Endodermal cell (in vitro differentiated cells): ENCODE results near the gene VSTM4. TPM values are rescaled to one million over a fixed set of nuclear protein-coding genes. Genes with fewer than 3 reads are reported as not detected.

ENCODE experiments used
- DNase-seq: peaks from one replicate; pipeline ENCODE4 v3.0.0-alpha.2; 2017
- H3K27ac ChIP-seq: 2 replicates; pipeline ENCODE4 v1.5.1; 2013; ENCODE audit warnings: mild to moderate bottlenecking, low read depth, low read length, moderate library complexity
- H3K27me3 ChIP-seq: 2 replicates; pipeline ENCODE4 v1.6.1; 2013; ENCODE audit warnings: mild to moderate bottlenecking, low read length, moderate library complexity; ENCODE audit not compliant: insufficient read depth, control insufficient read depth, poor library complexity, severe bottlenecking
- H3K36me3 ChIP-seq: 2 replicates; pipeline ENCODE4 v1.7.0; 2013; ENCODE audit warnings: mild to moderate bottlenecking, low read length, moderate library complexity; ENCODE audit not compliant: control insufficient read depth, insufficient read depth
- H3K4me1 ChIP-seq: one replicate; pipeline ENCODE4 v1.7.0; 2013; ENCODE audit warnings: low read length; ENCODE audit not compliant: control insufficient read depth, insufficient read depth
- H3K4me3 ChIP-seq: 2 replicates; pipeline ENCODE4 v1.5.1; 2013; ENCODE audit warnings: mild to moderate bottlenecking, low read length, moderate library complexity
- H3K9ac ChIP-seq: 2 replicates; pipeline ENCODE4 v1.6.1; 2013; ENCODE audit warnings: mild to moderate bottlenecking, low read length, moderate library complexity; ENCODE audit not compliant: poor library complexity, severe bottlenecking; ENCODE audit errors: extremely low read depth
- H3K9me3 ChIP-seq: 2 replicates; pipeline ENCODE4 v1.6.1; 2013; ENCODE audit warnings: mild to moderate bottlenecking, low read length, moderate library complexity; ENCODE audit not compliant: control insufficient read depth
- H3K27ac Mint-ChIP-seq: 2 replicates; pipeline ENCODE4 v1.8.0; 2020; ENCODE audit warnings: mixed read lengths
- H3K27me3 Mint-ChIP-seq: 2 replicates; pipeline ENCODE4 v1.8.0; 2021; ENCODE audit warnings: mild to moderate bottlenecking, mixed read lengths; ENCODE audit not compliant: insufficient read depth
- H3K36me3 Mint-ChIP-seq: 2 replicates; pipeline ENCODE4 v1.8.0; 2020; ENCODE audit warnings: low read depth, mixed read lengths
- H3K4me1 Mint-ChIP-seq: 2 replicates; pipeline ENCODE4 v1.8.0; 2020; ENCODE audit warnings: mixed read lengths
- H3K4me3 Mint-ChIP-seq: 2 replicates; pipeline ENCODE4 v1.8.0; 2020; ENCODE audit warnings: mild to moderate bottlenecking, moderate library complexity, mixed read lengths
- H3K9me3 Mint-ChIP-seq: 2 replicates; pipeline ENCODE4 v1.8.0; 2020; ENCODE audit warnings: mild to moderate bottlenecking, mixed read lengths
- CTCF ChIP-seq: fragments of 200-600 bp; sonication (generic); conservative IDR thresholded peaks from 2 replicates; pipeline ENCODE4 v1.5.0; 2021; ENCODE audit warnings: antibody characterized with exemption, mild to moderate bottlenecking
- WGBS, 2 experiments: methylation state at CpG; one replicate each; pipeline versions ENCODE4 v1.1.5 to v1.1.7; 2013; ENCODE audit warnings: missing lambda C conversion rate in 2 of 2, mixed read lengths in 1 of 2; ENCODE audit not compliant: insufficient coverage in 1 of 2, insufficient read length in 1 of 2; 5-methylcytosine and 5-hydroxymethylcytosine counted together
- total RNA-seq, 2 donors: library from RNA; stranded (reverse); fragmentation: NEBNext Ultra II Directional in 1 of 2; extraction: Animal tissue kit (Norgen Biotek cat#: 25700) in 1 of 2; gene quantifications; 2 replicates in 1 of 2; 3 replicates in 1 of 2; pipeline ENCODE4 v1.2.1, GENCODE V29; 2021

VSTM4 gene
- total RNA-seq, 2 donors from 2014 or later: 0.51 to 0.77 TPM

DNA sequence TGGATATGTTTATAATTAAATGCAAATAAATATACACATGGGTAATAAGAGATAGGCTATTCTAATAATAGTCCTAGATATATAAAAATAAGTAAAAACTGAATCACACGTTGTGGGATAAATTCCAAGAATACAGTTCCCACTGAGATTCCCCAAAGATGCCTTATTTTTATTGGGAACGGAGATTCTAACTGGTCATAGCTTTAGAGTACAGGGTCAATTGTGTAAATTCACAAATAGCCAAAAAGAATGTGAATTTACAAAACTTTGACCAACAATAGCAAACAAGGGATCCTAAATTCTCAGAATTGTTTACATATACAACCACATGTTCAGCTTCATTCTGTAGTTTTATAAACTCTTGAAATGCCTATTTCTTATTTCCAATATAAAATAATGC is 65.0 kb downstream of the VSTM4 start:
- no peak overlapping the region for H3K27ac ChIP-seq
- no peak overlapping the region for H3K4me3 ChIP-seq
- H3K9ac ChIP-seq: no peak overlapping the region
- TF ChIP-seq CTCF: no peak
- no peaks in the 10 kb centered on the region for H3K27me3 Mint-ChIP-seq
- H3K36me3 ChIP-seq: no peaks in the 10 kb centered on the region
- H3K27me3 ChIP-seq: no peaks in the 10 kb centered on the region
- no peaks in the 10 kb centered on the region for H3K9me3 ChIP-seq
- H3K27ac Mint-ChIP-seq: no peak overlapping the region
- no peaks in the 10 kb centered on the region for H3K9me3 Mint-ChIP-seq
- no peaks in the 10 kb centered on the region for H3K4me1 ChIP-seq
- no peak for DNase-seq
- no peaks in the 10 kb centered on the region for H3K36me3 Mint-ChIP-seq
- 90% methylated on average over 2 of the region's 2 CpGs; no CpG with 5 or more reads in 1 of the 2 experiments for WGBS, 2 experiments
- H3K4me3 Mint-ChIP-seq: no peak overlapping the region
- H3K4me1 Mint-ChIP-seq: peaks cover 5% of the 10 kb centered on the region

DNA sequence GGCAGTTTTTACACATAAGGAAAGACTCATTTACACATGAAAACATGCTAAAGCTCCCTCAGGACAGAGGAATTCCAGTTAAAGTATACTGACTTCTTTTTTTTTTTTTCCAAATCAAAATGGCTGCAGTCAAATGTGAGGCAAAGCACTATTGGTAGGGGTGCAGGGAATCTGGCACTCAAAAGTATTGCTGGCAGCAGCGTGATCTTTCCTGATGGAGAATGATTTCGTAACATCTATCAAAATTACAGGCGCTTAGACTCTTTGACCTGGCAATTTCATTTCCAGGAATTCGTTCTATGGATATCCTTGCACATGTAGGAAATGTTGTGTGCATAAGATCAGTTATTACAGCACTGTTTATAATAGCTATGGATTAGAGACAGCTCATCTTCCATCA is 65.7 kb downstream of the VSTM4 start:
- no peak for DNase-seq
- H3K27me3 ChIP-seq: no peaks in the 10 kb centered on the region
- Mint-ChIP-seq H3K4me3 (no peak overlapping the region), H3K36me3 (no peaks in the 10 kb centered on the region), H3K4me1 (peaks cover 5% of the 10 kb centered on the region), H3K9me3 (no peaks in the 10 kb centered on the region), H3K27ac (no peak overlapping the region), H3K27me3 (no peaks in the 10 kb centered on the region)
- 88 to 95% methylated on average over 3 to 4 of the region's 4 CpGs for WGBS, 2 experiments
- no peak overlapping the region for H3K4me3 ChIP-seq
- no peak for TF ChIP-seq CTCF
- no peak overlapping the region for H3K27ac ChIP-seq
- H3K9ac ChIP-seq: no peak overlapping the region
- no peaks in the 10 kb centered on the region for H3K4me1 ChIP-seq
- no peaks in the 10 kb centered on the region for H3K36me3 ChIP-seq
- no peaks in the 10 kb centered on the region for H3K9me3 ChIP-seq

- WGBS, 2 experiments: 91 to 92% methylated on average over 7 to 11 of the region's 11 CpGs
- DNase-seq: peak; percentile 18
- Mint-ChIP-seq H3K27ac (no peak overlapping the region), H3K27me3 (peaks cover 4% of the 10 kb centered on the region), H3K4me1 (peaks cover 5% of the 10 kb centered on the region), H3K36me3 (no peaks in the 10 kb centered on the region), H3K9me3 (no peaks in the 10 kb centered on the region), H3K4me3 (no peak overlapping the region)
- no peaks in the 10 kb centered on the region for H3K27me3 ChIP-seq
- H3K9me3 ChIP-seq: no peaks in the 10 kb centered on the region
- no peak for TF ChIP-seq CTCF
- H3K4me1 ChIP-seq: no peaks in the 10 kb centered on the region
- no peaks in the 10 kb centered on the region for H3K36me3 ChIP-seq
- H3K9ac ChIP-seq: no peak overlapping the region
- no peak overlapping the region for H3K27ac ChIP-seq
- no peak overlapping the region for H3K4me3 ChIP-seq
These were observed 68.1 kb downstream of the VSTM4 start for GRCh38 chr10:49047128-49047639.
